SK-N-MC (cell line): ENCODE measurements around the gene EVC2.

Source experiments
- DNase-seq: peaks from one replicate; pipeline ENCODE4 v3.0.0-alpha.2; 2011; ENCODE audit warnings: low read depth, low spot score
- H3K27ac ChIP-seq: fragments of 200-600 bp; sonication (generic); 2 replicates; pipeline ENCODE4 v1.5.1; 2016; ENCODE audit warnings: mixed run types
- H3K36me3 ChIP-seq: fragments of 200-600 bp; sonication (generic); 2 replicates; pipeline ENCODE4 v1.6.1; 2017; ENCODE audit warnings: antibody characterized with exemption, low read length, mixed read lengths; ENCODE audit not compliant: insufficient read depth
- H3K4me3 ChIP-seq: fragments of 200-600 bp; sonication (generic); 2 replicates; pipeline ENCODE4 v1.5.1; 2016
- H3K9ac ChIP-seq: fragments of 200-600 bp; sonication (generic); 2 replicates; pipeline ENCODE4 v1.8.0; 2017; ENCODE audit warnings: mixed run types, mixed read lengths; ENCODE audit not compliant: insufficient read length
- H3K9me3 ChIP-seq: fragments of 200-600 bp; sonication (generic); 2 replicates; pipeline ENCODE4 v1.6.1; 2017; ENCODE audit warnings: low read depth, mild to moderate bottlenecking, antibody characterized with exemption, low read length, moderate library complexity, mixed read lengths
- EZH2 ChIP-seq: fragments of 200-600 bp; sonication (generic); IDR thresholded peaks from one replicate; pipeline ENCODE4 v1.6.1; 2017; ENCODE audit warnings: antibody characterized with exemption
- FOXP2 ChIP-seq: optimal IDR thresholded peaks from 2 replicates; pipeline ENCODE3; 2011; ENCODE audit warnings: mild to moderate bottlenecking, moderate library complexity; ENCODE audit not compliant: insufficient read depth; ENCODE audit errors: extremely low read length, control extremely low read depth
- POLR2AphosphoS5 ChIP-seq: IDR thresholded peaks from 2 replicates; pipeline ENCODE4 v1.6.1; 2012; ENCODE audit warnings: mild to moderate bottlenecking, low read depth, low read length, borderline replicate concordance

The EVC2 gene

GRCh38 chr4:5528031-5528436 is 180.3 kb downstream of the EVC2 start:
- H3K9me3 ChIP-seq: no peaks in the 10 kb centered on the region
- TF ChIP-seq FOXP2 (no peak), EZH2 (no peak), POLR2AphosphoS5 (no peak)
- DNase-seq: no peak
- H3K36me3 ChIP-seq: no peaks in the 10 kb centered on the region
- no peak overlapping the region for H3K9ac ChIP-seq
- no peak overlapping the region for H3K27ac ChIP-seq
- no peak overlapping the region for H3K4me3 ChIP-seq

GRCh38 chr4:5527211-5527610 is 181.1 kb downstream of the EVC2 start:
- H3K9ac ChIP-seq: no peak overlapping the region
- DNase-seq: no peak
- H3K9me3 ChIP-seq: no peaks in the 10 kb centered on the region
- H3K27ac ChIP-seq: no peak overlapping the region
- no peak for TF ChIP-seq FOXP2
- no peak for TF ChIP-seq POLR2AphosphoS5
- TF ChIP-seq EZH2: no peak
- no peaks in the 10 kb centered on the region for H3K36me3 ChIP-seq
- H3K4me3 ChIP-seq: no peak overlapping the region

GRCh38 chr4:5526080-5526846 is 182.1 kb downstream of the EVC2 start:
- H3K9ac ChIP-seq: no peak overlapping the region
- no peaks in the 10 kb centered on the region for H3K36me3 ChIP-seq
- no peak overlapping the region for H3K27ac ChIP-seq
- TF ChIP-seq POLR2AphosphoS5: no peak
- no peak for TF ChIP-seq FOXP2
- no peak for TF ChIP-seq EZH2
- no peak overlapping the region for H3K4me3 ChIP-seq
- H3K9me3 ChIP-seq: no peaks in the 10 kb centered on the region
- DNase-seq: no peak

DNA sequence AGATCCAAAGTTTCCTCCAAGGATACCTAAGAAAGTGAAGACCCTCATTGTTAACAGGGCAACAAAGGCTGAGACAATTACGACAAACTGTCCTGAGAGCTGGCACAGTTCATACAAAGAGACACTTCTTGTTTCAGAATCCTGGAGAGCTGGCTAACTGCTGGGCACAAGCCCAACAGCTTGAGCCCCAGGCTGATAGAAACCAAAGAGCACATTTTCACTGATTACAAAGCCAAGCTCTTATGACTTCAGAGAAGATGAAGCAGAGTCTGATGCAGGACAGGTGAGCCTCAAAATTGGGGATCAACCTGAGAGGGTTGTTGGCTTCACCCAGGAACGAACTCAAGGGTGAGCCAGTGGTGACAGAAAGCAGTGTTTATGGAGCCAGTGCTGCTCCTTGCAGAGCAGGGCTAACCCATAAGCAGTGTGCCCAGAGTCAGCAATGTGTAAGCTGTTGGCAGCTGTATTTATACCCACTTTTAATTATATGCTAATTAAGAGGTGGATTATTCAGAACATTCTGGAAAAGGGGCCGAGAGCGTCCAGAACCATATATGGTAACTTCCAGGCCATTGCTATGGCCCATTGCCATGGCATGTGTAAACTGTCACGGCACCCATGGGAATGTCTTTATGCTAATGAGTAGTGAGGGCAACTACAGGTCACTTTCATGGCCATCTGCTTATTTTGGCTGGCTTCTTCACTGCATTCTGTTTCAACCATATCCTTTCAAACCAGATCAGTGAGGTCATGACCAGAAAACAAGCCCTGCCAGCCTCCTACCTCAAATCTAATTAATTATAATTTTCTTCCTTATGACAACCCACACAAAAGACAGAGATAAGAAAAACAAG is 183.7 kb downstream of the EVC2 start:
- H3K27ac ChIP-seq: no peak overlapping the region
- H3K9ac ChIP-seq: no peak overlapping the region
- DNase-seq: no peak
- no peak overlapping the region for H3K4me3 ChIP-seq
- no peaks in the 10 kb centered on the region for H3K9me3 ChIP-seq
- TF ChIP-seq EZH2 (no peak), POLR2AphosphoS5 (no peak), FOXP2 (no peak)
- H3K36me3 ChIP-seq: no peaks in the 10 kb centered on the region

DNA sequence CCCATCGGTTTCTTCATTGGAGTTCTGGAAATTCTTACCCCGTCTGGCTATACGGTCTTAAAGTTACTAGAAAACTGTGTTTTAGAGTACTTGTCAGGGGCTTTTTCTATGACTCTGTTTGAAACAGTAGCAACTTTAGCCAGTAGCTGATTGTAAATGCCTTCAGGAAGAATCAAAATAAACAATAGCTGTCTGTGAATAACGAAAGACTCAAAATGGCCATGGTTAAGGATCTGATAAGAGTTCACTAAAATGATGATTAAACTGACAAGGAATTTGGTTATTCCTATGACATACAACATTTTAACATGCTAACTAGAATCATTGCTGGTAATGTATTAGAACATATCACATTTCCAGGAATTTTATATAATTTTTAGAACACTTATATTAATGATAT is 191.0 kb downstream of the EVC2 start:
- H3K27ac ChIP-seq: no peak overlapping the region
- no peak overlapping the region for H3K4me3 ChIP-seq
- no peak overlapping the region for H3K9ac ChIP-seq
- H3K36me3 ChIP-seq: no peaks in the 10 kb centered on the region
- no peak for DNase-seq
- no peak for TF ChIP-seq EZH2
- no peak for TF ChIP-seq POLR2AphosphoS5
- no peak for TF ChIP-seq FOXP2
- no peaks in the 10 kb centered on the region for H3K9me3 ChIP-seq

GRCh38 chr4:5515646-5516045 is 192.7 kb downstream of the EVC2 start:
- no peak for DNase-seq
- no peaks in the 10 kb centered on the region for H3K9me3 ChIP-seq
- H3K9ac ChIP-seq: no peak overlapping the region
- no peak overlapping the region for H3K4me3 ChIP-seq
- H3K27ac ChIP-seq: no peak overlapping the region
- TF ChIP-seq EZH2 (no peak), POLR2AphosphoS5 (no peak), FOXP2 (no peak)
- H3K36me3 ChIP-seq: no peaks in the 10 kb centered on the region
